ENCODE results near the gene SPTLC3. TPM values are rescaled to one million over a fixed set of nuclear protein-coding genes. Genes with fewer than 3 reads are reported as not detected.

Gene SPTLC3
- total and polyA plus RNA-seq, 2 of the 13 experiments (the other 11 are each of a cell fraction or from before 2014, with no cell fraction given) = 20.5 to 95.6 TPM

GRCh38 chr20:13169086-13169485, 160.3 kb downstream of the SPTLC3 start:
- H3K27ac ChIP-seq (ENCODE audit: extremely low read length, insufficient read depth, low read length) = no peak overlapping the region
- no peaks in the 10 kb centered on the region for H3K27me3 ChIP-seq (ENCODE audit: control insufficient read depth in 1 of 2, insufficient read depth in 2 of 2, low read length in 2 of 2)
- FAIRE-seq (no peak), DNase-seq (ENCODE audit: low spot score) (peak; percentile 32), ATAC-seq (no peak)
- in situ Hi-C loops (cut with HindIII; ENCODE audit: extremely low pct_ligation_motif_present, low pct_unique_long_range_greater_than_20kb) (no loop called here), intact Hi-C loops (cut with micrococcal nuclease; ENCODE audit: unreplicated experiment) (loop anchor here (2.0 kb wide), 1 partner anchor 94 kb away; no protein-coding TSS in a partner anchor)
- H3K79me2 ChIP-seq (ENCODE audit: insufficient read depth, low read length) = no peaks in the 10 kb centered on the region
- no peak overlapping the region for H3K4me3 ChIP-seq (replicated peaks in 1 of 3; ENCODE audit: insufficient read depth in 1 of 3, low read depth in 2 of 3, low read length in 3 of 3)
- no peak overlapping the region for H3K9ac ChIP-seq (ENCODE audit: insufficient read depth, low read depth, low read length)
- no TSS peak for BruUV-seq (replicated peaks)
- ChIA-PET POLR2A (no interaction called here), CTCF (ENCODE audit: low intra/inter-chr PET ratio, low total read pairs) (no interaction called here)
- H2AFZ ChIP-seq (ENCODE audit: low read length) = no peak overlapping the region
- H3K4me1 ChIP-seq (ENCODE audit: insufficient read depth, low read length) = no peaks in the 10 kb centered on the region
- TF ChIP-seq NBN (conservative IDR thresholded peaks at IDR 0.05) (no peak), PHF21A (CRISPR knock-in tag; IDR thresholded peaks at IDR 0.05) (no peak)
- WGBS (ENCODE audit: low lambda C conversion rate) = 59% methylated on average over 1 of the region's 1 CpG
- H4K20me1 ChIP-seq (ENCODE audit: insufficient read depth, low read length) = no peaks in the 10 kb centered on the region
- H3K36me3 ChIP-seq (replicated peaks in 1 of 2; ENCODE audit: control insufficient read depth in 1 of 2, insufficient read depth in 2 of 2, low read length in 2 of 2) = peaks cover 5 to 8% of the 10 kb centered on the region in 2 experiments; a peak in 2 of 5 replicates
- no peak overlapping the region for H3K4me2 ChIP-seq (ENCODE audit: low read depth, low read length)
- no peaks in the 10 kb centered on the region for H3K9me3 ChIP-seq (ENCODE audit: low read length)

GRCh38 chr20:13170771-13171170, 162.0 kb downstream of the SPTLC3 start:
- intact Hi-C loops (cut with micrococcal nuclease; ENCODE audit: unreplicated experiment) (no loop called here), in situ Hi-C loops (cut with HindIII; ENCODE audit: extremely low pct_ligation_motif_present, low pct_unique_long_range_greater_than_20kb) (no loop called here)
- ChIA-PET CTCF (ENCODE audit: low intra/inter-chr PET ratio, low total read pairs) (no interaction called here), POLR2A (no interaction called here)
- DNase-seq (ENCODE audit: low spot score) (no peak), ATAC-seq (no peak), FAIRE-seq (no peak)
- no peak overlapping the region for H3K27ac ChIP-seq (ENCODE audit: extremely low read length, insufficient read depth, low read length)
- H3K79me2 ChIP-seq (ENCODE audit: insufficient read depth, low read length) = no peaks in the 10 kb centered on the region
- peaks cover 0 to 1% of the 10 kb centered on the region in 2 experiments; a peak in 1 of 5 replicates for H3K36me3 ChIP-seq (replicated peaks in 1 of 2; ENCODE audit: control insufficient read depth in 1 of 2, insufficient read depth in 2 of 2, low read length in 2 of 2)
- no peak overlapping the region for H3K4me2 ChIP-seq (ENCODE audit: low read depth, low read length)
- BruUV-seq (replicated peaks) = no TSS peak
- H2AFZ ChIP-seq (ENCODE audit: low read length) = no peak overlapping the region
- no peaks in the 10 kb centered on the region for H3K27me3 ChIP-seq (ENCODE audit: control insufficient read depth in 1 of 2, insufficient read depth in 2 of 2, low read length in 2 of 2)
- no peak overlapping the region for H3K4me3 ChIP-seq (replicated peaks in 1 of 3; ENCODE audit: insufficient read depth in 1 of 3, low read depth in 2 of 3, low read length in 3 of 3)
- no peaks in the 10 kb centered on the region for H3K9me3 ChIP-seq (ENCODE audit: low read length)
- 59% methylated on average over 3 of the region's 3 CpGs for WGBS (ENCODE audit: low lambda C conversion rate)
- H4K20me1 ChIP-seq (ENCODE audit: insufficient read depth, low read length) = no peaks in the 10 kb centered on the region
- H3K4me1 ChIP-seq (ENCODE audit: insufficient read depth, low read length) = no peaks in the 10 kb centered on the region
- H3K9ac ChIP-seq (ENCODE audit: insufficient read depth, low read depth, low read length) = no peak overlapping the region
- TF ChIP-seq MNT (IDR thresholded peaks at IDR 0.05) (no peak), TBX2 (CRISPR knock-in tag; IDR thresholded peaks at IDR 0.05; ENCODE audit: borderline replicate concordance) (no peak), ARID3A (IDR thresholded peaks at IDR 0.05; ENCODE audit: low read depth, low read length) (no peak), SRSF1 (optimal IDR thresholded peaks at IDR 0.05; ENCODE audit: low read depth, low read length) (no peak), EHMT2 (IDR thresholded peaks at IDR 0.05; ENCODE audit: borderline replicate concordance, low read depth, low read length) (no peak), ZNF335 (CRISPR knock-in tag; IDR thresholded peaks at IDR 0.05) (no peak), ZNF510 (CRISPR knock-in tag; IDR thresholded peaks at IDR 0.05; ENCODE audit: low read depth) (no peak), TFE3 (CRISPR knock-in tag; IDR thresholded peaks at IDR 0.05) (no peak), SOX6 (IDR thresholded peaks at IDR 0.05) (no peak), SOX6 (CRISPR knock-in tag; IDR thresholded peaks at IDR 0.05) (no peak), EP300 (IDR thresholded peaks at IDR 0.05; ENCODE audit: low read depth in 2 of 2, low read length in 2 of 2) (no peak), EP300 (CRISPR knock-in tag; IDR thresholded peaks at IDR 0.05; ENCODE audit: borderline replicate concordance) (no peak), RXRA (CRISPR knock-in tag; IDR thresholded peaks at IDR 0.05) (no peak), ZNF441 (CRISPR knock-in tag; IDR thresholded peaks at IDR 0.05; ENCODE audit: borderline replicate concordance) (no peak)
